Common myeloid progenitor, CD34-positive (primary cell): Measurements from ENCODE around the gene RNF31.

Experiments
- CTCF ChIA-PET: fragments of 350-600 bp; sonication (Branson Sonifier 250); formaldehyde crosslinking; loops from one replicate; lab custom pipeline; 2021; ENCODE audit warnings: antibody characterized with exemption; lab: Charles Lee
- POLR2A ChIA-PET: fragments of 350-600 bp; sonication (Branson Sonifier 250); formaldehyde crosslinking; loops from one replicate; lab custom pipeline; 2021; ENCODE audit warnings: antibody characterized with exemption; lab: Charles Lee
- DNase-seq, 3 donors: peaks; one replicate each; pipeline versions ENCODE4 v3.0.0 to v3.0.0-alpha.2; 2013
- H3K27ac ChIP-seq, 2 experiments: 1 replicate in 1 of 2; 2 replicates in 1 of 2; pipeline ENCODE4 v1.7.0; 2013; ENCODE audit warnings: inconsistent platforms in 2 of 2, low read length in 2 of 2, mild to moderate bottlenecking in 2 of 2, low read depth in 1 of 2, moderate library complexity in 1 of 2; ENCODE audit not compliant: severe bottlenecking in 2 of 2, insufficient read depth in 1 of 2, poor library complexity in 1 of 2
- H3K27me3 ChIP-seq, 5 experiments: replicated peaks in 2 of 5; 1 replicate in 3 of 5; 2 replicates in 2 of 5; pipeline versions ENCODE4 v1.6.1 to v1.7.0; 2013; ENCODE audit warnings: low read length in 4 of 5, mild to moderate bottlenecking in 2 of 5, moderate library complexity in 2 of 5, inconsistent platforms in 1 of 5; ENCODE audit not compliant: insufficient read depth in 5 of 5, control insufficient read depth in 4 of 5
- H3K36me3 ChIP-seq, 4 experiments: 1 replicate in 2 of 4; 2 replicates in 2 of 4; pipeline versions ENCODE4 v1.6.1 to v1.7.0; 2013; ENCODE audit warnings: low read length in 3 of 4, control low read depth in 1 of 4, mild to moderate bottlenecking in 1 of 4; ENCODE audit not compliant: control insufficient read depth in 4 of 4, insufficient read depth in 4 of 4
- H3K4me1 ChIP-seq, 4 experiments: 1 replicate in 3 of 4; 2 replicates in 1 of 4; pipeline versions ENCODE4 v1.6.1 to v1.7.1; 2013; ENCODE audit warnings: low read length in 3 of 4, mild to moderate bottlenecking in 3 of 4, control low read depth in 1 of 4, inconsistent platforms in 1 of 4, moderate library complexity in 1 of 4; ENCODE audit not compliant: control insufficient read depth in 4 of 4, insufficient read depth in 4 of 4; ENCODE audit errors: control extremely low read depth in 1 of 4
- H3K4me3 ChIP-seq, 7 experiments: 1 replicate in 4 of 7; 2 replicates in 3 of 7; pipeline versions ENCODE4 v1.5.1 to v1.7.0; 2013; ENCODE audit warnings: mild to moderate bottlenecking in 7 of 7, low read length in 6 of 7, moderate library complexity in 6 of 7, inconsistent platforms in 2 of 7, low read depth in 2 of 7, control low read depth in 1 of 7; ENCODE audit not compliant: insufficient read depth in 4 of 7, control insufficient read depth in 1 of 7; ENCODE audit errors: extremely low read depth in 1 of 7
- H3K9me3 ChIP-seq, 5 experiments: 1 replicate in 4 of 5; 2 replicates in 1 of 5; pipeline versions ENCODE4 v1.6.1 to v1.7.1; 2013; ENCODE audit warnings: low read length in 4 of 5, mild to moderate bottlenecking in 2 of 5, inconsistent platforms in 1 of 5, low read depth in 1 of 5, moderate library complexity in 1 of 5; ENCODE audit not compliant: control insufficient read depth in 4 of 5, insufficient read depth in 2 of 5; ENCODE audit errors: control extremely low read depth in 1 of 5
- WGBS: methylation state at CpG from one replicate; pipeline ENCODE4 v1.1.5; 2013; ENCODE audit not compliant: insufficient coverage; 5-methylcytosine and 5-hydroxymethylcytosine counted together

Gene RNF31

GRCh38 chr14:24164518-24164991 is 17.3 kb downstream of the RNF31 start:
- Histone ChIP-seq H3K27me3 (no peaks in the 10 kb centered on the region), H3K27ac (no peak overlapping the region), H3K9me3 (no peaks in the 10 kb centered on the region), H3K36me3 (peaks cover 20 to 69% (median 50%) of the 10 kb centered on the region in 4 experiments), H3K4me3 (no peak overlapping the region), H3K4me1 (peaks cover 10 to 38% (median 22%) of the 10 kb centered on the region in 4 experiments)
- CTCF ChIA-PET: interaction anchor here (0.8 to 1.5 kb wide), 6 partner anchors 9 to 58 kb away, joined by 3 to 6 read pairs (median 3); partner anchors contain the start of genes IPO4 and MDP1
- 98% methylated on average over 14 of the region's 14 CpGs for WGBS
- no peak for DNase-seq
- POLR2A ChIA-PET: interaction anchor here (0.6 to 1.0 kb wide), 3 partner anchors 9 to 51 kb away, joined by 3 to 4 read pairs (median 3); no protein-coding TSS in a partner anchor

- no peak for DNase-seq
- Histone ChIP-seq H3K27me3 (no peaks in the 10 kb centered on the region), H3K4me3 (no peak overlapping the region), H3K4me1 (peaks cover 10 to 30% (median 18%) of the 10 kb centered on the region in 4 experiments), H3K36me3 (peaks cover 17 to 61% (median 44%) of the 10 kb centered on the region in 4 experiments), H3K27ac (peak overlapping the region in 1 of 2 experiments; percentile 25), H3K9me3 (no peaks in the 10 kb centered on the region)
- WGBS: 96% methylated on average over 5 of the region's 5 CpGs
- CTCF ChIA-PET: interaction anchor here (1.3 kb wide), 1 partner anchor 59 kb away, joined by 3 read pairs; no protein-coding TSS in a partner anchor
- POLR2A ChIA-PET: no interaction called here
Measured at GRCh38 chr14:24165785-24166184, 18.5 kb downstream of the RNF31 start.

GRCh38 chr14:24167469-24168114 is 20.3 kb downstream of the RNF31 start:
- 76% methylated on average over 3 of the region's 3 CpGs for WGBS
- peak in 2 of 3 donors; percentile 34 to 55 for DNase-seq

GRCh38 chr14:24171422-24172260 is 24.3 kb downstream of the RNF31 start, which contains the start of gene REC8:
Gene REC8 (plus strand): TSS chr14:24172080. CDS start chr14:24172553, 473 bp downstream.
- ChIA-PET POLR2A (interaction anchor here (1.0 to 2.8 kb wide), 2 partner anchors 10 to 24 kb away, joined by 3 to 15 read pairs; partner anchors contain the start of genes IRF9 and TM9SF1), CTCF (interaction anchor here (1.0 to 4.9 kb wide), 4 partner anchors 9 to 15 kb away, joined by 3 to 19 read pairs (median 6); partner anchors contain the start of genes IPO4 and IRF9)
- Histone ChIP-seq H3K4me3 (peak within 1 kb of the TSS; percentile 20 to 95 (median 81)), H3K4me1 (peaks cover 2 to 27% (median 12%) of the 10 kb centered on the region in 4 experiments), H3K36me3 (peaks cover 2 to 43% (median 14%) of the 10 kb centered on the region in 4 experiments), H3K27ac (peak within 1 kb of the TSS in 1 of 2 experiments; percentile 66), H3K27me3 (no peaks in the 10 kb centered on the region), H3K9me3 (no peaks in the 10 kb centered on the region)
- 8% methylated on average over 53 of the region's 63 CpGs for WGBS
- peak; percentile 97 to 99 (median 99) for DNase-seq

More at GRCh38 chr14:24167469-24168114, 20.3 kb downstream of the RNF31 start:
- Histone ChIP-seq H3K27me3 (no peaks in the 10 kb centered on the region), H3K4me1 (peaks cover 4 to 23% (median 11%) of the 10 kb centered on the region in 4 experiments), H3K9me3 (no peaks in the 10 kb centered on the region), H3K27ac (no peak overlapping the region), H3K4me3 (no peak overlapping the region), H3K36me3 (peaks cover 17 to 57% (median 43%) of the 10 kb centered on the region in 4 experiments)
- ChIA-PET POLR2A (interaction anchor here (0.6 kb wide), 2 partner anchors 14 to 54 kb away, joined by 3 read pairs; no protein-coding TSS in a partner anchor), CTCF (no interaction called here)

- no peaks in the 10 kb centered on the region for H3K27me3 ChIP-seq
- peak in 1 of 3 donors; percentile 35 for DNase-seq
- ChIA-PET POLR2A (interaction anchor here (1.0 to 2.8 kb wide), 2 partner anchors 11 to 23 kb away, joined by 3 to 15 read pairs; partner anchors contain the start of genes IRF9 and TM9SF1), CTCF (interaction anchor here (1.0 to 4.9 kb wide), 4 partner anchors 9 to 58 kb away, joined by 3 to 19 read pairs (median 6); partner anchors contain the start of genes DCAF11, IPO4, IRF9 and NRL)
- 6% methylated on average over 12 of the region's 30 CpGs for WGBS
- H3K4me1 ChIP-seq: peaks cover 2 to 22% (median 11%) of the 10 kb centered on the region in 4 experiments
- H3K36me3 ChIP-seq: peaks cover 2 to 45% (median 16%) of the 10 kb centered on the region in 4 experiments
- no peaks in the 10 kb centered on the region for H3K9me3 ChIP-seq
- peak overlapping the region in 1 of 2 experiments; percentile 66 for H3K27ac ChIP-seq
- peak overlapping the region; percentile 20 to 95 (median 81) for H3K4me3 ChIP-seq
Measured at GRCh38 chr14:24172261-24172860, 25.1 kb downstream of the RNF31 start.

GRCh38 chr14:24172871-24173281 is 25.6 kb downstream of the RNF31 start:
- Histone ChIP-seq H3K4me3 (peak overlapping the region in 4 of 7 experiments; percentile 81 to 95 (median 88)), H3K36me3 (peaks cover 2 to 45% (median 17%) of the 10 kb centered on the region in 4 experiments), H3K27ac (peak overlapping the region in 1 of 2 experiments; percentile 66), H3K27me3 (no peaks in the 10 kb centered on the region), H3K9me3 (no peaks in the 10 kb centered on the region), H3K4me1 (peaks cover 0 to 18% (median 10%) of the 10 kb centered on the region in 4 experiments)
- ChIA-PET POLR2A (interaction anchor here (0.7 kb wide), 1 partner anchor 10 kb away, joined by 3 read pairs; no protein-coding TSS in a partner anchor), CTCF (interaction anchor here (1.3 to 4.9 kb wide), 4 partner anchors 10 to 59 kb away, joined by 3 to 19 read pairs (median 5); partner anchors contain the start of genes DCAF11, IPO4, IRF9 and NRL)
- 54% methylated on average over 20 of the region's 20 CpGs for WGBS
- peak in 1 of 3 donors; percentile 34 for DNase-seq
